Measurements from ENCODE around the gene NUDT16.

Gene NUDT16

GRCh38 chr3:131353016-131353877 is 28.3 kb upstream of the NUDT16 start:
- H3K4me3 ChIP-seq (ENCODE audit: low read depth, low read length): no peak overlapping the region
- H3K36me3 ChIP-seq (ENCODE audit: control insufficient read depth in 2 of 2, insufficient read depth in 1 of 2, low read length in 2 of 2): no peaks in the 10 kb centered on the region
- H3K27ac ChIP-seq (ENCODE audit: extremely low read depth, low read depth, low read length): no peak overlapping the region
- H3K9me3 ChIP-seq (ENCODE audit: control insufficient read depth, insufficient read depth, low read depth, low read length): no peaks in the 10 kb centered on the region
- H3K4me1 ChIP-seq (ENCODE audit: control insufficient read depth, insufficient read depth, low read length): peaks cover 3% of the 10 kb centered on the region
- ChIA-PET POLR2A (no interaction called here), CTCF (no interaction called here)
- TF ChIP-seq, protein P1, sequence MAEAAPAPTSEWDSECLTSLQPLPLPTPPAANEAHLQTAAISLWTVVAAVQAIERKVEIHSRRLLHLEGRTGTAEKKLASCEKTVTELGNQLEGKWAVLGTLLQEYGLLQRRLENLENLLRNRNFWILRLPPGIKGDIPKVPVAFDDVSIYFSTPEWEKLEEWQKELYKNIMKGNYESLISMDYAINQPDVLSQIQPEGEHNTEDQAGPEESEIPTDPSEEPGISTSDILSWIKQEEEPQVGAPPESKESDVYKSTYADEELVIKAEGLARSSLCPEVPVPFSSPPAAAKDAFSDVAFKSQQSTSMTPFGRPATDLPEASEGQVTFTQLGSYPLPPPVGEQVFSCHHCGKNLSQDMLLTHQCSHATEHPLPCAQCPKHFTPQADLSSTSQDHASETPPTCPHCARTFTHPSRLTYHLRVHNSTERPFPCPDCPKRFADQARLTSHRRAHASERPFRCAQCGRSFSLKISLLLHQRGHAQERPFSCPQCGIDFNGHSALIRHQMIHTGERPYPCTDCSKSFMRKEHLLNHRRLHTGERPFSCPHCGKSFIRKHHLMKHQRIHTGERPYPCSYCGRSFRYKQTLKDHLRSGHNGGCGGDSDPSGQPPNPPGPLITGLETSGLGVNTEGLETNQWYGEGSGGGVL (tag by site-specific recombination; IDR thresholded peaks at IDR 0.05): no peak

DNA sequence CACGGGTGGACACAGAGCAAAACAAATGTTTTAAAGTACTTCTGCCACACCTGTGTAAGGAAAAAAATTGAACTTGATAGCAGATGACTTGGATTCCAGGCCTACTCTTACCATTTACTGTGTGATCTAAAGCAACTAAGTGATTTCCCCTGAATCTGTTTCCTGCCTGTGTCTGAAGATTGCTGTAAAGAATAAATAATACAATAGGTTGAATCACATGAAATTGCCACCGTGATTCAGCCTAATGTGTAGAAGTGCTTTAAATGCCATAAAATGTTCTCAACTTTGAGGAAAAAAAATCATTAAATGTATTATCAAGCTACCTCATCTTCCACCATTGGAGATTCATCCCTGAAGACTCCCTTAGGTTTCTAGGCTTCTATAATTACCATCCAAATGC is 27.6 kb upstream of the NUDT16 start:
- H3K36me3 ChIP-seq (ENCODE audit: control insufficient read depth in 2 of 2, insufficient read depth in 1 of 2, low read length in 2 of 2): no peaks in the 10 kb centered on the region
- no peak overlapping the region for H3K27ac ChIP-seq (ENCODE audit: extremely low read depth, low read depth, low read length)
- ChIA-PET POLR2A (no interaction called here), CTCF (no interaction called here)
- no peaks in the 10 kb centered on the region for H3K9me3 ChIP-seq (ENCODE audit: control insufficient read depth, insufficient read depth, low read depth, low read length)
- no peak for TF ChIP-seq KLF9 (tag by site-specific recombination; IDR thresholded peaks at IDR 0.05; ENCODE audit: low read depth)
- TF ChIP-seq OSR2 (tag by site-specific recombination; IDR thresholded peaks at IDR 0.05): no peak
- TF ChIP-seq ZNF16 (tag by site-specific recombination; IDR thresholded peaks at IDR 0.05; ENCODE audit: low read depth): no peak
- no peak for TF ChIP-seq ZNF777 (tag by site-specific recombination; IDR thresholded peaks at IDR 0.05; ENCODE audit: borderline replicate concordance)
- TF ChIP-seq ZNF654 (tag by site-specific recombination; IDR thresholded peaks at IDR 0.05; ENCODE audit: low read depth): no peak
- TF ChIP-seq ZFHX2 (tag by site-specific recombination; conservative IDR thresholded peaks at IDR 0.05): no peak
- TF ChIP-seq, protein P2, sequence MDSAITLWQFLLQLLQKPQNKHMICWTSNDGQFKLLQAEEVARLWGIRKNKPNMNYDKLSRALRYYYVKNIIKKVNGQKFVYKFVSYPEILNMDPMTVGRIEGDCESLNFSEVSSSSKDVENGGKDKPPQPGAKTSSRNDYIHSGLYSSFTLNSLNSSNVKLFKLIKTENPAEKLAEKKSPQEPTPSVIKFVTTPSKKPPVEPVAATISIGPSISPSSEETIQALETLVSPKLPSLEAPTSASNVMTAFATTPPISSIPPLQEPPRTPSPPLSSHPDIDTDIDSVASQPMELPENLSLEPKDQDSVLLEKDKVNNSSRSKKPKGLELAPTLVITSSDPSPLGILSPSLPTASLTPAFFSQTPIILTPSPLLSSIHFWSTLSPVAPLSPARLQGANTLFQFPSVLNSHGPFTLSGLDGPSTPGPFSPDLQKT (IDR thresholded peaks at IDR 0.05; ENCODE audit: borderline replicate concordance, low read depth, low read length): no peak
- no peak for TF ChIP-seq ZNF514 (tag by site-specific recombination; IDR thresholded peaks at IDR 0.05)
- no peak for TF ChIP-seq ZNF701 (tag by site-specific recombination; IDR thresholded peaks at IDR 0.05)
- TF ChIP-seq ZNF529 (tag by site-specific recombination; IDR thresholded peaks at IDR 0.05; ENCODE audit: insufficient replicate concordance): no peak
- no peak for TF ChIP-seq ZNF830 (tag by site-specific recombination; IDR thresholded peaks at IDR 0.05; ENCODE audit: low read depth)
- TF ChIP-seq ZNF580 (tag by site-specific recombination; IDR thresholded peaks at IDR 0.05): no peak
- no peak for TF ChIP-seq ZNF146 (tag by site-specific recombination; IDR thresholded peaks at IDR 0.05)
- TF ChIP-seq PRDM4 (tag by site-specific recombination; IDR thresholded peaks at IDR 0.05): no peak
- TF ChIP-seq ZNF324 (tag by site-specific recombination; IDR thresholded peaks at IDR 0.05): no peak
- no peak for TF ChIP-seq ZNF239 (tag by site-specific recombination; IDR thresholded peaks at IDR 0.05)
- TF ChIP-seq ZNF10 (tag by site-specific recombination; IDR thresholded peaks at IDR 0.05): no peak
- no peak for TF ChIP-seq ZNF157 (tag by site-specific recombination; IDR thresholded peaks at IDR 0.05)
- no peak overlapping the region for H3K4me3 ChIP-seq (ENCODE audit: low read depth, low read length)
- peaks cover 3% of the 10 kb centered on the region for H3K4me1 ChIP-seq (ENCODE audit: control insufficient read depth, insufficient read depth, low read length)
